Right ventricle myocardium superior (tissue), 1 donor: ENCODE data around the gene ICE2. TPM values are rescaled to one million over a fixed set of nuclear protein-coding genes. Genes with fewer than 3 reads are reported as not detected.
A peak's percentile ranks its signal among the peaks of the same experiment; 100 is the strongest.

ENCODE experiments used
- ATAC-seq: fragments of 200-7000 bp; cut with Tn5 transposase; one replicate; pipeline ENCODE4 v1.9.1; 2020; ENCODE audit warnings: mild to moderate bottlenecking; ENCODE audit not compliant: poor library complexity
- DNase-seq: peaks from one replicate; pipeline ENCODE4 v3.0.0-alpha.2; 2020
- intact Hi-C: fragments of 100-400 bp; cut with DNase I; formaldehyde crosslinking; loops from one replicate; pipeline ENCODE4 v1.11.2; 2022
- total RNA-seq: library from RNA; stranded (reverse); fragmentation: NEBNext Ultra II Directional; extraction: Animal tissue kit (Norgen Biotek cat#: 25700); gene quantifications from one replicate; pipeline ENCODE4 v1.2.1, GENCODE V29; 2021
- donor health status: DM: no; HTN: yes; CAD: no; lungs with severe emphysema.

The ICE2 gene
- total RNA-seq, 1 donor from 2014 or later, result 24.6 TPM

GRCh38 chr15:60460931-60461330 lies 18.0 kb downstream of the ICE2 start:
- intact Hi-C loops, result no loop called here
- no peak for DNase-seq
- no peak for ATAC-seq

- intact Hi-C loops, result no loop called here
- ATAC-seq, result no peak
- no peak for DNase-seq
Measured at GRCh38 chr15:60458721-60459120, 20.2 kb downstream of the ICE2 start.

GRCh38 chr15:60457985-60458384 lies 21.0 kb downstream of the ICE2 start:
- ATAC-seq, result no peak
- DNase-seq, result no peak
- intact Hi-C loops, result no loop called here

- DNase-seq (no peak), ATAC-seq (no peak)
- intact Hi-C loops, result no loop called here
Measured at GRCh38 chr15:60454824-60455223, 24.1 kb downstream of the ICE2 start.

- DNase-seq, result no peak
Measured at GRCh38 chr15:60448668-60449360, 30.1 kb downstream of the ICE2 start.

GRCh38 chr15:60444289-60444912 lies 34.5 kb downstream of the ICE2 start:
- ATAC-seq, result peak; percentile 56
- intact Hi-C loops, result loop anchor here (5.0 kb wide), 2 partner anchors 82 to 102 kb away; no protein-coding TSS in a partner anchor
- no peak for DNase-seq

More at GRCh38 chr15:60448668-60449360, 30.1 kb downstream of the ICE2 start:
- no peak for ATAC-seq
- intact Hi-C loops, result no loop called here

- ATAC-seq, result no peak
- intact Hi-C loops, result loop anchor here (5.0 kb wide), 2 partner anchors 80 to 100 kb away; no protein-coding TSS in a partner anchor
- DNase-seq, result no peak
Measured at GRCh38 chr15:60442763-60443162, 36.2 kb downstream of the ICE2 start.

- no peak for ATAC-seq
- intact Hi-C loops, result loop anchor here (5.0 kb wide), 2 partner anchors 80 to 100 kb away; no protein-coding TSS in a partner anchor
Measured at GRCh38 chr15:60442031-60442650, 36.8 kb downstream of the ICE2 start.

GRCh38 chr15:60441331-60441730 lies 37.6 kb downstream of the ICE2 start:
- no peak for ATAC-seq
- intact Hi-C loops, result loop anchor here (5.0 kb wide), 2 partner anchors 79 to 99 kb away; no protein-coding TSS in a partner anchor
- DNase-seq, result no peak

More at GRCh38 chr15:60442031-60442650, 36.8 kb downstream of the ICE2 start:
- DNase-seq, result no peak

GRCh38 chr15:60438646-60439045 lies 40.3 kb downstream of the ICE2 start:
- DNase-seq (no peak), ATAC-seq (no peak)
- intact Hi-C loops, result no loop called here

- no peak for ATAC-seq
- intact Hi-C loops, result no loop called here
- DNase-seq, result no peak
Measured at GRCh38 chr15:60428935-60429334, 50.0 kb downstream of the ICE2 start.

GRCh38 chr15:60426870-60427508 lies 52.0 kb downstream of the ICE2 start:
- ATAC-seq, result peak; percentile 68
- intact Hi-C loops, result no loop called here

GRCh38 chr15:60425461-60425860 lies 53.5 kb downstream of the ICE2 start:
- no peak for ATAC-seq
- intact Hi-C loops, result no loop called here
- no peak for DNase-seq

More at GRCh38 chr15:60426870-60427508, 52.0 kb downstream of the ICE2 start:
- DNase-seq, result no peak

GRCh38 chr15:60424006-60424405 lies 54.9 kb downstream of the ICE2 start:
- intact Hi-C loops, result no loop called here
- DNase-seq (no peak), ATAC-seq (no peak)

- ATAC-seq (no peak), DNase-seq (no peak)
- intact Hi-C loops, result no loop called here
Measured at GRCh38 chr15:60423537-60423936, 55.4 kb downstream of the ICE2 start.

GRCh38 chr15:60421544-60421943 lies 57.4 kb downstream of the ICE2 start:
- DNase-seq, result no peak
- ATAC-seq, result no peak
- intact Hi-C loops, result no loop called here

- intact Hi-C loops, result no loop called here
- ATAC-seq, result no peak
- no peak for DNase-seq
Measured at GRCh38 chr15:60420203-60420716, 58.7 kb downstream of the ICE2 start.

- intact Hi-C loops, result no loop called here
- DNase-seq (no peak), ATAC-seq (no peak)
Measured at GRCh38 chr15:60419753-60420152, 59.2 kb downstream of the ICE2 start.

- intact Hi-C loops, result no loop called here
- ATAC-seq (no peak), DNase-seq (no peak)
Measured at GRCh38 chr15:60418096-60418495, 60.8 kb downstream of the ICE2 start.
